OCI-LY1 (cell line): ENCODE measurements around the gene UNC5B.

Source experiments
- H2AFZ ChIP-seq: fragments of 200-600 bp; sonication (generic), shearing (Covaris generic); 2 replicates; pipeline ENCODE4 v1.6.0; 2014; ENCODE audit warnings: antibody characterized with exemption, mild to moderate bottlenecking, low read length
- H3F3A ChIP-seq: fragments of 200-600 bp; sonication (generic), shearing (Covaris generic); 2 replicates; pipeline ENCODE4 v1.6.0; 2014; ENCODE audit warnings: mild to moderate bottlenecking, antibody characterized with exemption, low read length, moderate library complexity; ENCODE audit not compliant: insufficient read depth
- H3K27ac ChIP-seq: fragments of 200-600 bp; sonication (generic); 2 replicates; pipeline ENCODE4 v1.5.1; 2014; ENCODE audit warnings: low read length, mixed run types, mild to moderate bottlenecking, low read depth; ENCODE audit not compliant: poor library complexity, severe bottlenecking
- H3K27me3 ChIP-seq: fragments of 200-600 bp; sonication (generic); 2 replicates; pipeline ENCODE4 v1.6.0; 2014; ENCODE audit warnings: antibody characterized with exemption, mild to moderate bottlenecking, low read length, moderate library complexity; ENCODE audit not compliant: insufficient read depth
- H3K36me3 ChIP-seq: fragments of 200-600 bp; sonication (generic); 2 replicates; pipeline ENCODE4 v1.6.1; 2014; ENCODE audit warnings: mild to moderate bottlenecking, antibody characterized with exemption, low read length, moderate library complexity, mixed read lengths; ENCODE audit not compliant: insufficient read depth
- H3K4me1 ChIP-seq: fragments of 200-600 bp; sonication (generic); 2 replicates; pipeline ENCODE4 v1.5.1; 2014; ENCODE audit warnings: mild to moderate bottlenecking, low read length, moderate library complexity; ENCODE audit not compliant: insufficient read depth, severe bottlenecking
- H3K4me2 ChIP-seq: fragments of 200-600 bp; sonication (generic), shearing (Covaris generic); 2 replicates; pipeline ENCODE4 v1.6.1; 2014; ENCODE audit warnings: low read length
- H3K4me3 ChIP-seq: fragments of 200-600 bp; sonication (generic); 2 replicates; pipeline ENCODE4 v1.5.1; 2014; ENCODE audit warnings: low read length, low read depth, mild to moderate bottlenecking, mixed read lengths; ENCODE audit not compliant: poor library complexity, severe bottlenecking
- H3K79me2 ChIP-seq: fragments of 200-600 bp; shearing (Covaris generic); 2 replicates; pipeline ENCODE4 v1.6.1; 2016; ENCODE audit warnings: mixed run types, low read length, mixed read lengths; ENCODE audit not compliant: insufficient read depth
- H3K9ac ChIP-seq: fragments of 200-600 bp; sonication (generic), shearing (Covaris generic); 2 replicates; pipeline ENCODE4 v1.6.1; 2014; ENCODE audit warnings: mild to moderate bottlenecking, low read length, mixed read lengths
- H3K9me2 ChIP-seq: fragments of 200-600 bp; sonication (generic), shearing (Covaris generic); 2 replicates; pipeline ENCODE4 v1.6.1; 2014; ENCODE audit warnings: low read depth, mild to moderate bottlenecking, low read length, mixed read lengths
- H3K9me3 ChIP-seq: fragments of 200-600 bp; shearing (Covaris generic); 2 replicates; pipeline ENCODE4 v1.6.1; 2014; ENCODE audit warnings: low read length, mixed read lengths
- H4K20me1 ChIP-seq: fragments of 200-600 bp; sonication (generic), shearing (Covaris generic); 2 replicates; pipeline ENCODE4 v1.6.0; 2016; ENCODE audit warnings: mild to moderate bottlenecking, low read length; ENCODE audit not compliant: insufficient read depth
- CTCF ChIP-seq: fragments of 200-600 bp; sonication (generic), shearing (Covaris generic); IDR thresholded peaks from 2 replicates; pipeline ENCODE4 v1.5.1; 2017; ENCODE audit warnings: mild to moderate bottlenecking, antibody characterized with exemption, low read length, moderate library complexity, mixed read lengths
- EZH2 ChIP-seq: fragments of 200-600 bp; sonication (generic), shearing (Covaris generic); IDR thresholded peaks from 2 replicates; pipeline ENCODE4 v1.8.0; 2017; ENCODE audit warnings: borderline replicate concordance, mixed run types, mild to moderate bottlenecking, antibody characterized with exemption, low read length, moderate library complexity, mixed read lengths

UNC5B gene

GRCh38 chr10:71219918-71220688 is 7.7 kb downstream of the UNC5B start:
- no peak overlapping the region for H2AFZ ChIP-seq
- peaks cover 5% of the 10 kb centered on the region; the same call in 1 of the 2 replicates for H3K27me3 ChIP-seq
- H3K4me3 ChIP-seq = no peak overlapping the region
- H3K4me2 ChIP-seq = no peak overlapping the region
- H3K4me1 ChIP-seq = no peaks in the 10 kb centered on the region
- H3K36me3 ChIP-seq = no peaks in the 10 kb centered on the region
- H4K20me1 ChIP-seq = no peaks in the 10 kb centered on the region
- no peaks in the 10 kb centered on the region for H3K9me3 ChIP-seq
- no peak overlapping the region for H3K9ac ChIP-seq
- TF ChIP-seq CTCF (no peak), EZH2 (no peak)
- H3F3A ChIP-seq = no peaks in the 10 kb centered on the region
- no peaks in the 10 kb centered on the region for H3K9me2 ChIP-seq
- H3K27ac ChIP-seq = no peak overlapping the region
- H3K79me2 ChIP-seq = no peaks in the 10 kb centered on the region

DNA sequence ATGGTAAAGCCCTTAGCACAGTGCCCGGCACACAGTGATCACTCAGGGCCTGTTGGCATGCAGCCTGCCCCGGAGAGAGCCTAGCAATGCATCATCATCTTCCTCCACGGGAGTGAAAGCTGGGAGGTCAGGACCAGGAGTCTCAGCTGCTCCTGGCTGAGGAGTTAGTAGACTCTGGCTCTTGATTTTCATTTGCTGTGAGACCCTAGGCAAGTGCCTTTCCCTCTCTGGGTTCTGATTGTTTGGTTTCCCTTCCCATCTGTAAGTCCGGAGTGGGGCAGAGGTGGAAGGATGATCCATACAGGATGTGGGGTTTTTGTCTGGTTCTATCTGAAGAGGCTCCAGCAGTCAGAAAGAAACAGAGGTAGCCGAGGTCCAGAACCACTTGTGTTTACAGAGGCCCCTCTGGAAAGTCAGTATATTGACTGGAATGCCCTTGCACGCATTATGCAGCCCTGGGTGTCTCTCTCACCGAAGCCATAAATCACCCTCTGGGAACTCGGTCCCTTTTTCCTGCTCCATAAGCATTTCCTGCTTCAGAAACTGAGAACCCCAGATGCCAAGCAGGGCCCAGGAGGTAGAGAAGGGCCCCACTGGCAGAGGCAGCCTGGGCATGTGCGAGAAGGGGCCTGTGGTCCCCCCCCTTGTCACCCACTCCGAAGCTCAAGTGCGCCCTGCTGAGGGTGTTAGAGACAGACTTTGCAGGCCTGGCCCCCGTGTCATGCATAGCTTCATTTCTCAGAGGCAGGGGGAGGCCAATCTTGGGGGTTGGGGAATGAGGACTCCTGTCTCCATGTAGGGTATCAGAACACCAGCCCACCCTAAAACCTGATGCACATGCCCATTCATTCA is 8.5 kb downstream of the UNC5B start:
- no peak overlapping the region for H2AFZ ChIP-seq
- no peaks in the 10 kb centered on the region for H3K36me3 ChIP-seq

More for the DNA sequence above, 8.5 kb downstream of the UNC5B start:
- H3F3A ChIP-seq = no peaks in the 10 kb centered on the region
- H4K20me1 ChIP-seq = no peaks in the 10 kb centered on the region
- H3K4me1 ChIP-seq = no peaks in the 10 kb centered on the region
- peaks cover under 1% of the 10 kb centered on the region; the same call in 1 of the 2 replicates for H3K27me3 ChIP-seq
- H3K4me2 ChIP-seq = no peak overlapping the region
- no peak for TF ChIP-seq EZH2
- no peak for TF ChIP-seq CTCF
- no peak overlapping the region for H3K4me3 ChIP-seq
- no peaks in the 10 kb centered on the region for H3K9me3 ChIP-seq
- no peak overlapping the region for H3K27ac ChIP-seq
- no peak overlapping the region for H3K9ac ChIP-seq
- no peaks in the 10 kb centered on the region for H3K9me2 ChIP-seq
- no peaks in the 10 kb centered on the region for H3K79me2 ChIP-seq
